HG02610 (cell line): ENCODE data around the gene CST1.
"Not testable (repeated sequence)": the region's sequence is repeated elsewhere in the genome, so short reads cannot be mapped to it uniquely, and the experiment has no call there.

Experiments
- ATAC-seq: cut with Tn5 transposase; IDR thresholded peaks from one replicate; pipeline ENCODE4 v1.9.1; 2021; ENCODE audit warnings: mild to moderate bottlenecking, moderate library complexity; ENCODE audit not compliant: unreplicated experiment

The CST1 gene

DNA sequence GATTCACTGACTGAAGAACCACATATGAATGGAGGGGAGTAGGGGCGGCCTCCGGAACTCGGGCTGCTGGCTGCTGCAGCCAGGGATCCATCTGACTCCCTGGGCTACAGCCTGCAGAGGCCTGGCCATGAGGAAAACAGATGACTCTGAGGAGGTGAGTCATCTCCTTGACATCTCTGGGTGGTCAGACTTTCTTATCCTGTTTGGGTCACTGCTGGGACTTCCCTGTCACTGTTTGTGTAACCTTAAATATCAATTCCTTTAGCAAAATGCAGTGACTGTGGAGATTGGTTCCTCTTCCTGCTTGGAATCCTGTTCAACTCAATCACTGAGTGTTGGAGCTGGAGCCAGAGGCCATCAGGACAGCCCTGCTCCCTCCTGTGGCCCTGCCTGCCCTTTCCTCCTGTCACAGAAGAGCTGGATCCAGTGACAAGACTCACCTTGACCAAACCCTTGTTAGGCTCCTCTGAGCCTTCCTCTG is 4.4 kb upstream of the CST1 start:
- ATAC-seq, result not testable (repeated sequence)

DNA sequence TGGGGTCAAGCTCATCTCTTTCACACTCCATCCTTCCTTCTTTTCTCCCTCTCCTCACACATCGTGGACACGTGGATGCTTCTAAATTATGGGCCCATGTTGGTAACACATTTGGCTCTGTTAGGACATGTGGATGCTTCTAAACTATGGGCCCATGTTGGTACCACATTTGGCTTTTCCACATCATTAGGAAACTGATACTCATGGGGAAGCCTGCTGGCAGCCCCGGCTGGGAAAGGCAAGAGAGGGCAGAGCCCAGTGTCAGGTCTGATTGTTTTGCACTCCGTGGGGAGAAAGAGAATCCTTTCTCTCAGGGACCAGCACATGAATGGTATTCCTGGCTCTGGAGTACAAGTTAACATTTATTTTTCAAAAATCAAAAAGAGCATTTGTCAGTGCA is 4.0 kb upstream of the CST1 start:
- no peak for ATAC-seq

DNA sequence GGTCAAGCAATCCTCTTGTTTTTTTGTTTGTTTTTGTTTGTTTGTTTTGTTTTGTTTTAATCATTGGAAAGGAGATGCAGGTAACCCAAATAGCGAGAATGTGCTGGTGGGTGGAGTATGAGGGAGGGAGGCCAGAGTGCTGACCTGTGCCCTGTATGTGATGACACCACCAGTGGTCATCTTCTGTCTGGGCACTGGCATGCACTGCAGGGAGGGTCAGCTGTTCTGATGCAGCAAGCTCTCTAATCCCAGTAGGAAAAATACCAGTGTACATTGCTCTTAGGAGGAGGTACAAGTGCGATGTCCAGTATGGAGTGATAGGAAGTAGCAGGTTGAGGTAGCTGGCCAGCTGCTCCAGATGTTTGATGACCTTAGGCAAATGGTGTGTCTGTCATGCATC is 2.9 kb upstream of the CST1 start:
- no peak for ATAC-seq

DNA sequence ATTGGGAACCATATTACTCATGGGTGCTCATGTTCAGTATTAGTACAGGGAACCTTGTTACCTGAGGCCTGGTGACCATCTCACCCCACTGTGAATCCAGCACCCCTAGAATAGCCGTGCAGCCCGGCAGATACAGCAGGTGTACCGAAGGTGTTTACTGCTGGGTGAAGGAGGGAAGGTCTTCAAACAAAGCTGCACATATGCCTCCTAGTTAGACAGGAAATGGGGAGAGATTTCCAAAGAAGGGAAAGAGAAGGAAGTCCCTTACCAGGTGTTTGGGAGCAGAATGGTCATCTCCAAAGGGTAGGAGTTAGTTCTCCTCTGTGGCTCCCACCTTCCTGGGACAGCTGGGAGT is 2.4 kb upstream of the CST1 start:
- no peak for ATAC-seq

DNA sequence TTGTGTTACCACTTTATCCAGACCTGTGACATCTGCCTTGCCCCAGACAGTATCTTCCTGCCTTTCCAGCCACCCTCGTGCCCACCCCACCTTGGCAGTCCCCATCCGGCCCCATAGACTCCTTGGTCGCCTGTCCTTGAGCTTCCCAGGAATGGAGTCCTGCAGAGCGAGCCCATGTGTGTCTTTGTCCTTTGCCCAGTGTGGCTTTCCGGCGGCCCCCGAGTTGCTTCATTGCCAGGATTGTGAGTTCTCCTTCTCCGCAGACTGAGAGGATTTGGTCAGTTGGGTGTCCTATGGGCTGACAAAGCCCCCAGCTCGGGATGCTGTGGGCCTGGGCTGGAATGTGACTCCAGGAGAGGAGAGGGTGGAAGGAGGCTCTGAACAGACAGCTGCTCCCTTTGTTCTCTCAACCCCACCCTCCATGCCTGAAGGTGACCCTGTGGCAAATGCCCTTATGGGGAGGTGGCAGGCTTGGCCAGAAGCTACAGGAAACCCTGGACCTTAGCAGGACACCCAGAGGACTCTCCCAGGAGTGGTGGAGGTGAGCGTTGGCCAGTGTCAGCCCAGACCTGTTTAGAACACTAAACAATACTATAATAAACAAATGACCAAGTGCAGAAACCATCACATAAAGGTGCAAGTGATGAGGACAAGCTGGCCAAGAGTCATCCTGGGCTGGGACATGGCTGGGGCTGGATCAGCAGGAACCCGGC is 1.9 kb upstream of the CST1 start:
- no peak for ATAC-seq

DNA sequence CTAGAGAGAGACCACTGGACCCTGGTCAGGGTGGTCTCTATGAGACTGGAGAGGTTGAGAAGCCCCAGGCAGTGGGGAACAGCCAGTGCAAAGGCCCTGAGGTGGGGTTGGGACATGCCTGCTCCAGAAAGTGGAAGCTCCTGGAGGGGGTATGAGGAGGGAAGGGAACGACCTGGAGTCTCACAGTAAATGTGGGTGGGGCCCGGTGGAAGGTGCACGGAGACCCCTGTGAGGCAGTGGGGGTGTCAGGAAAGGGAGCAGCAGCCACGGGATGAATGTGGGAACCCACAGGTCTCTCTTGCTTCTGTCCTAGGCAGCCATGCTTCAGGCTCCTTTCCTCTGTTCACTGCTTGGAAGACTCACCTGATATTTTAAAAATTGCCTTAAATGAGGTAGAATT is 1.3 kb upstream of the CST1 start:
- ATAC-seq, result no peak

DNA sequence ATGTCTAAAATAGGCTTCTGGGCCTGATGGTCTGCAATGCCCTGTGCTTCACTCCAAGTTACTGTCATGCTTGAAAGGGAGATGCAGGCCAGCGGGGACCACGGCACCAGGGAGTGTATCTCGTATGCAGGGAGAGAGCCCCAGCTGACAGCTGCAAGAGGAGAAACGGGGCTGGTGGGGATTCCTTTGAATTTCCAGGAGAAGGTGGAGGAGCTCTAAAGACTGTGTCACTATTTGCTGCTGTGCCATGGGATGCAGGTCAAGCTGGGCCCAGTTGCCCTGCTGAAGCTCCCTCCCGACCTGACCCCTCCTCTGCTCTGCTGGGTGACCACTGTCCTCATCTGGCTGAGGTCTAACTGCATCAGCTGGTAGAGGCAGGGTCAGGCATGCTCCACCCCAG is 989 bp downstream of the CST1 start:
- ATAC-seq, result no peak

DNA sequence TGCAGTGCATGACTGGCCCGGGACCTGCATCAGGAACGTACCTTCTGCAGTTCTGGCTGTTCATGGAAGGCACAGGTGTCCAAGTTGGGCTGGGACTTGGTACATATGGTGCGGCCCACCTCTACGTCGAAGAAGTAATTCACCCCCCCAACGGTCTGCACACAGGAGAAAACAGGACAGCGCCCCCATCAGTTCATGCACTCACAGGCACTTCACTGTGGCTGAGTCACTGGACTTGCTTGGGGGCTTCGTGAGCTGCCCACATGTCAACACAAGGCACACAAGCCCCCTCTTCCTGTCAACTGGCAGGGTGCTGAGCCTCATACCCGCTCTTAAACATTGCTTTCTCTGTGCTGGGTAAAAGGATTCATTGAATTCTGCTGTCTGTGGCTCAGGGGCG is 1.8 kb downstream of the CST1 start:
- ATAC-seq, result not testable (repeated sequence)

DNA sequence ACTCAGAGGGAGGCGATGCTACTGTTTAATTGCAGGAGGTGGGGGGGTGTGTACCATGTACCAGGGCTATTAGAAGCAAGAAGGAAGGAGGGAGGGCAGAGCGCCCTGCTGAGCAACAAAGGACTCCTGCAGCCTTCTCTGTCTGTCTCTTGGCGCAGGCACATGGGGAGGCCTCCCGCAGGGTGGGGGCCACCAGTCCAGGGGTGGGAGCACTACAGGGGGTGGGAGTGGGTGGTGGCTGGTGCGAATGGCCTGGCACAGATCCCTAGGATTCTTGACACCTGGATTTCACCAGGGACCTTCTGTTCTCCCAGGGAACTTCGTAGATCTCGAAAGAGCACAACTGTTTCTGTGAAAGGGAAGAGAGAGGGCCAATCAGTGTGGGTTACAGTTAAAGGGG is 3.2 kb downstream of the CST1 start:
- ATAC-seq, result not testable (repeated sequence)

DNA sequence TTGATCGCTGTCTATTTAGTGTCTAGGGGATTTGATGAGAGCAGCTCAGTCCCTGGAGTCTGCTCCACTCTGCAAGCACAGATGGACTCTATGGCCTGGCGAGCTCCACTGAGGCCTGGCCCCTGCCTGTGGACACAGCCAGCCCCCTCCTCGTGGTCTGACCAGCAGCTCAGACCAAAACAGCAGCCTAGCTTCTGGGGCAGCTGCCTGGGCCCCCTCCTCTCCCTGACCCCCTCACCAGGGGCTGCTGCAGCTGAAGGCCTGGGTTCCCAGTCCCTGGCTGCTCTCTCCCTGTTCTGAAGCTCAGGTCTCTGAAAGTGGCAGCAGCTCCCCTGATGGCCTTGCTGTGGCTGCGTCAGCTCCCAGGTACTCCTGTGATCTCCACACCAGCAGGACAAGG is 3.6 kb downstream of the CST1 start:
- not testable (repeated sequence) for ATAC-seq

DNA sequence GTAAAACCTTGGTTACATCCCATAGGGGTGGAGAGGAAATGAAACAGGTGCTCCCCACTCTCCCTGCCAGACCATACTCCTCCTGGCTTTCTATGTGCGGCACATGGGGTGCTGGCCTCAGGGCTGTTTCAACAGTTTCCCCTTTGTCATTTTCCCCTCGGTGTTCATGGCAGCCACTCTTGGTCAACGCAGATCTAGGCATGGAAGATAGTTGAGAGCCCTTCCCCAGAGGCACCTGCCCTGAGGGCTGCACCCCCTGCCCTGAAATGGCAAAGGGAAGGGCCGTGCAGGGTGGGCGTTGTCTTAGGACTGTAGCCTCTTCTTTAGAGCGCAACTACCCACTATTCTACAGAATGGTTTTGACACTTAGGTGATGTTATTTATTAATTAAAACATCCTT is 4.4 kb downstream of the CST1 start:
- no peak for ATAC-seq

DNA sequence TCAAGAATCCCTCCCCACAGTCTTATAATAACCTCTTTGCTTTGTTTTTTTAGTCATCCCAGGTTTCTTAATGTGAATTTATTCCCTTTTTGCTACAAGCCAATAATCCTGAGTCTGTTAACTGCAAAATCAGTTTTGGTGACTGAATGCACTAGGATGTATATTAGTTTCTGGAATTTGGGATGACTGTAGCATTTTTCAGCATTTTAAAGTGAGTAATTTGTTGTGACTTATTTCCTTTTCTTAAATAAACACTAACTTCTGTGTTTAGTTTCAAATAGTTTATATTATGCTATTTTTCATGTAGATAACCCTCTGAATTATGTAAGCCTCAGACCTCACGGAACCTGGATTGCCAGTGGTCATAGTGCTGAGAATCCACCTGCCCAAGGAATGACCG is 5.5 kb downstream of the CST1 start:
- ATAC-seq, result no peak

DNA sequence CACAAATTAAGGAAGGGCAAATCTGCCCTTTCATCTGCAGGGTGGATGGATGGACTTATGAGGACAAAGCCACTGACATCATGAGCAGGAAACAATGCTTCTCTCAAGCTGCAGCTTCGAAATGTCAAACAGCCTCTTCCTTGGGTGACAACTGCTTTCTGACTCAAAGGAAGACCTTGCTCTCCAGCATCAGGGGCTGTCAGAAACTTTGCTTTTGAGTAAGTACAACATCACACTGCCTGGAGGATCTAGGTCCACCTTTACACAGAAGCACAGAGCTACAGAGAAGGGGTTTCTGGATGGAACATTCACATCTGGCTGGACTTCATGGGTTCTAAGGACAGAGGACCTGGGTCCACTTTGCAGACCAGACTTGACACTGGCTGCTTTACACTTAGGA is 5.9 kb downstream of the CST1 start:
- ATAC-seq, result no peak

DNA sequence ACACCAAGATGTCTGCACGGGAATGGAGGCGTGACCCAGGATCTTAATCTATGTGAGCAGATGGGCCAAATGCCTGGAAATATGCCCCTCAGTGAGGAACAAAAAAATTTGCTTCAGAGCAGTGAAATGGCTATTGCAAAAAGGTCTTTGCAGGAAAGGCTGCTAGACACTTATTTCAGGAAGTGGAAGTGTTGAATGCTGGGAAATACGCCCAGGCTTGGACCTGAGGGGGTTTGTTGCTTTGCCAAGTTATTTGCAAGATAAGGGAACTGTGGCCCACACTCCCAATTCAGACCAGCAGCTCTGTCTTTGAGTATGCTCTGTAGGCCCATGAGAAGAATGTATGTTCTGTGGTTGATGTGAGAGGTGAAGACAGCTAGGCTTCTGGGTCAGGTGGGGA is 15.3 kb downstream of the CST1 start:
- ATAC-seq, result not testable (repeated sequence)

DNA sequence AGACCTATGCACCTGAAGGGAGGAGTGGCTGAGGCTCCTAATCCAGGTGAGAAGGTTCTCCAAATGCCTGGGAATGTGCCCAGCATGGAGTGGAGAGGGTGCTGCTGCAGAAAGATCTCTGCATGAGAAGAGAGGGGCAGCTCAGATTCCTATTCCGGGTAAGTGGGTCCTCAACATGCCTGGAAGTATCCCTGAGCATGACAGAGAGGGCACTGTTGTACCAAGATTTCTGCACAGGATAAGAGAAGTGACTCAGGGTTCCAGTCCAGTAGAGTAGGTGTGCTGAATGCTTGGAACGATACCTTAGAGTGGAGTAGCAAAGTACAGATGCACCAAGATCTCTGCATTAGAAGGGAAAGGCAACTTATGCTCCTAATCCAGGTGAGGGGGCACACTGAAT is 15.8 kb downstream of the CST1 start:
- ATAC-seq, result not testable (repeated sequence)

DNA sequence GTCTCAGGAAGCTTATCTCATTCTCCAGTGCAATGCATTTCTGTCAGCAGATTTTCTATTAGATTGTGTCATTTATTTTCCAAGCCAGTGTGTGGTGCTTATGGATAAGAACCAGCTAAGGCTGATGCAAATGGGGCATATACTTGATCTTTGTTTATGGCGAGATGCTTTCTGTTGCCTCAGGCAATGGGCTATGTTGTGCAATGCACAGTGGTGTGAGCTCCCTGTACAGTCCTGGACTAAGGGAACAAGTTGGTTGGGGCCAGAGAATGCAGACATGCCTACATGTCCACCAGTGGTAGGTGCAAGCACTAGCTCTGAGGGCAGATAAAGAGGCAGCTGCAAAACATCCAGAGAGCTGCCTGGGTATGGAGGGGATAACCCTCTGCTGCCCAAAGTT is 16.3 kb downstream of the CST1 start:
- not testable (repeated sequence) for ATAC-seq

DNA sequence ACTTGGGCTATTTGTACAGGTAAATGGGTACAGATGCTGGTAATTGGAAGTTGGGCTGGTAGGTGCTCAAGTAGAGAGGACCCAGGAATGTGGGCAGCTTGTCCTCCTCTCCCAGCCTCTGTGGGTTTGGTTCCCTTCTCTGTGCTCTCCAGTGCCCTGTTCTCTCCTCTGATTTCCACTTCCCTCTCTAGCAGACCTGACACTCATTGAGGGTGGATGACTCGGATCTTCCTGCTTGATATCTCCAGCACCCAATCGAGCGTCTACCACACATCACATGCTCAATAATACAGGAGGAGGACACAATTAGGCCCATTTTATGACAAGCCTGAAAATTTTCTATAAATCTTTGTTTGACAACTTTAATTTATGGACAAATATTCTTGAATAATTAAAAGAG is 23.7 kb downstream of the CST1 start:
- no peak for ATAC-seq

DNA sequence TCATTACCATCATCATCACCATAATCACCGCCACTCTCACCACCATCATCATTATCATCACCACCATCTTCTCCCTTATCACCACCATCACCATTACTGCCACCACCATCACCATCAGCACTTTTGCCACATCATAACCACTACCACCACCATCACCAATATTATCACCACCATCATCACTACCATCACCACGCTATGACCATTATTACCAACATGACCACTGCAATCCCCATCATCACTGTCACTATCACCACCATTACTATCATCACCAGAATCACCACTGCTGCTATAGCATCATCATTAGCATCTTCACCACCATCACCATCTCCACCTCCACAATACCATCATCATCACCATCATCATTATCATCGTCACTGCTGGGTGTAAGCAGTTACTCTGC is 25.6 kb downstream of the CST1 start:
- no peak for ATAC-seq

DNA sequence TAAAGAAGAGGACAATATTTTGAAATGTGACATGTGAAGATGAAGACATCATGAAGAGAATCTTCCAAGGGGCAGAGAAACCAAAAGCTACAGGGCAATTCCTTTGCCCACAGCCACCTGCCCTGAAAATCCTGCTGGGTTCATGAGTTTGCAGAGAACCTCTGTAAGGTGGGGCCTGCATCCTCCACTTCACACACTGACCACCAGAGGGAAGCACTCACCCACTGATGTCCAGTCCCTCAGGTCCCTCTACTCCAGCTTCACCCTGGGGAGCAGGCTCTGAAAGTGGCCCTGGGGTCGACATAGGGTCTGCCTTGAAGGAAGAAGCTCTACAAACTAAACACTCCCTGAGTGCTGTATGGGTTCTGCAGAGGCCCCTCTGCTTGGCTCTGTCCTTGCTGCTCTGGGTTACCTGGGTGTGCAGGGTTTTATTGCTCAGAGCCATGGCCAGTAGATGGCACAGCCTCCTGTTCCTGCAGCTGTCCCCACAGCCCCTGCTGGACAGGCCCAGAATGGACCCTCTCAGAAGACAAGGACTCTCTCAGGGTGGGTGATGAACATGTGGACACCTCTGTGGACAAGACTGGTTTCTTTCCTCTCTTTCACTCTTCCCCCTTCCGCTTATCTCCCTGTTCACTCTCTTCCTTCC is 27.0 kb downstream of the CST1 start:
- ATAC-seq, result not testable (repeated sequence)

DNA sequence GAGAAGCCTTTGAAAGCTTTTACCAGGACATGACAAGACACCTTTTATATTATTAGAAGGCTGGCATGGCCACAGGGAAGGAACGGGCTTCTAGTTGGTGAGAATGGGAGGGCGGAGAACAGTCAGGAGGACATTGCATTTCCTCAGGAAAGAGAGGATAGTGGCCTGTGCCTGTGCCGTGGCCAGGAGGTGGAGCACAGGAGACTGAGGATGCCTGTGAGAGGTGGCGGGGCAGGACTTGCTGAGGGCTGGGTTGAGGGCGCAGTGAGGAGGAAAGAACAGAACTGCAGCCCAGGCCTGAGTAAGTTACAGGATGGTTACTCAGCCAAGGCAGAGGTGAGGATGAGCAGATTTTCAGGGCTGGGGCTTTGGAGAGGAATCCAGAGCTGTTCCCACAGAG is 27.9 kb downstream of the CST1 start:
- ATAC-seq, result not testable (repeated sequence)

DNA sequence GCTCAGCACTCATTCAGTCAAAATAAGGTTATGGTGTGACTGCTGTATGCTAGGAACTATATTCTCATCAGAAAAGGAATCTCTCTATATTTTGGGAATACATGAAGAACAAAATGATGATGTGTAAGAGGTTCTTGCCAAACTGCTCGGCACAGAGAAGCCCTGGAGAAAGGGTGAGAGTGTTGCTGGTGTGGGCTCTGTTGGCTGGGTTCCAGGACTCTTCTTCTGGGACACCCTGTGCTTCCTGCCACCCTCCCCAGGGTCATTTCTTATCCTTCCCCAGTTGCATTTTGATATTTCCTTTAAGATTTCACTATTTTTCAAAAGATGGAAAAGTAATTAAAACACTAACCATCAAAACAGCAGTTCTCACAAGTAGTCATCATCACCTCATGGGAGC is 28.8 kb downstream of the CST1 start:
- ATAC-seq, result no peak

DNA sequence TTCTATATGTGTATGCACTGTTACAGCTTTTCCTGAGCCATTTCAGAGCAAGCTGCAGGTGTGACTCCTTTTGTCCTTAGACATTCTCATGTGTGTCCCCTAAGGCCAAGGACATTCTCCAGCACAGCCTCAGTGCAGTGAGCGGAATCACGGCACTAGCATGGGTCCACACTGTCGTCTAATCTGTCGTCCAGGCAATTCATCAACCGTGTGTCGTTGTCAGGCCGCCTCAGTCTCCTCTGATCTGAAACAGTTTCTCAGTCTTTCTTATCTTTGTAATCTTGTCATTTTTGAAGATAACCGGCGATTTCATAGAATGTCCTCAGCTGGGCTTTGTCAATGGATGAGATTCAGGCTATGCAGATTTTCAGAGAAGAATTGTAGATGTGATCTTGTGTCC is 31.4 kb downstream of the CST1 start:
- not testable (repeated sequence) for ATAC-seq

DNA sequence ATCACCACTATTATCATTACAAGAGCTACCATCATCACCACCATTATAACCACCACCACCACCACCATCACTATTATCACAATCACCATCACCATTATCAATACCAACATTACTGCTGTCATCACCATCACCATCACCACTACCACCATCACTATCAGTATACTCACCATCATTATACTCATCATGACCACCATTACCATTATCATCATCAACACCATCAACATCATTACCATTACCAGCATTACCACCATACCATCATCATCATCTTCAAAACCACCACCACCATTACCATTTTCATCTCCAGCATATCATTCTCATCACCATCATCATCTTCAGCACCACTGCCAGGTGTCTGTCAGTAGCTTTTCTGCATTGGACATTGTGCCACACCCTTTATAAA is 39.0 kb downstream of the CST1 start:
- not testable (repeated sequence) for ATAC-seq
